ENCODE data around the gene FTO. TPM values are rescaled to one million over a fixed set of nuclear protein-coding genes. Genes with fewer than 3 reads are reported as not detected.

The FTO gene
- total RNA-seq, 6 experiments from 2014 or later: 93.7 to 107 (median 105) TPM

GRCh38 chr16:53901408-53901807 lies 197.5 kb downstream of the FTO start:
- Mint-ChIP-seq H3K27me3 (ENCODE audit: insufficient read depth) (no peaks in the 10 kb centered on the region), H3K27ac (no peak overlapping the region), H3K9me3 (no peaks in the 10 kb centered on the region), H3K36me3 (ENCODE audit: low read depth) (peaks cover 12% of the 10 kb centered on the region), H3K4me3 (no peak overlapping the region), H3K4me1 (ENCODE audit: low read depth) (peaks cover 12% of the 10 kb centered on the region; the same call in 1 of the 2 replicates)
- DNase-seq: no peak
- no peak for TF ChIP-seq CTCF (IDR thresholded peaks at IDR 0.05)

GRCh38 chr16:53904533-53904932 lies 200.6 kb downstream of the FTO start:
- Mint-ChIP-seq H3K27ac (no peak overlapping the region), H3K36me3 (ENCODE audit: low read depth) (peaks cover 4% of the 10 kb centered on the region), H3K4me3 (no peak overlapping the region), H3K27me3 (ENCODE audit: insufficient read depth) (no peaks in the 10 kb centered on the region), H3K4me1 (ENCODE audit: low read depth) (peaks cover 3% of the 10 kb centered on the region; the same call in 1 of the 2 replicates), H3K9me3 (no peaks in the 10 kb centered on the region)
- TF ChIP-seq CTCF (IDR thresholded peaks at IDR 0.05): no peak
- DNase-seq: no peak

- Mint-ChIP-seq H3K36me3 (ENCODE audit: low read depth) (peaks cover 4% of the 10 kb centered on the region), H3K4me1 (ENCODE audit: low read depth) (no peaks in the 10 kb centered on the region), H3K27ac (no peak overlapping the region), H3K4me3 (no peak overlapping the region), H3K27me3 (ENCODE audit: insufficient read depth) (no peaks in the 10 kb centered on the region), H3K9me3 (no peaks in the 10 kb centered on the region)
- no peak for DNase-seq
- TF ChIP-seq CTCF (IDR thresholded peaks at IDR 0.05): no peak
Measured at GRCh38 chr16:53905028-53905427, 201.1 kb downstream of the FTO start.

GRCh38 chr16:53908731-53909130 lies 204.8 kb downstream of the FTO start:
- no peak for TF ChIP-seq CTCF (IDR thresholded peaks at IDR 0.05)
- Mint-ChIP-seq H3K4me3 (no peak overlapping the region), H3K9me3 (no peaks in the 10 kb centered on the region), H3K27ac (no peak overlapping the region), H3K4me1 (ENCODE audit: low read depth) (peaks cover 19% of the 10 kb centered on the region; the same call in 1 of the 2 replicates), H3K27me3 (ENCODE audit: insufficient read depth) (no peaks in the 10 kb centered on the region), H3K36me3 (ENCODE audit: low read depth) (no peaks in the 10 kb centered on the region)
- no peak for DNase-seq

GRCh38 chr16:53910990-53911389 lies 207.0 kb downstream of the FTO start:
- no peak for TF ChIP-seq CTCF (IDR thresholded peaks at IDR 0.05)
- Mint-ChIP-seq H3K4me1 (ENCODE audit: low read depth) (peaks cover 19% of the 10 kb centered on the region; the same call in 1 of the 2 replicates), H3K27me3 (ENCODE audit: insufficient read depth) (no peaks in the 10 kb centered on the region), H3K9me3 (no peaks in the 10 kb centered on the region), H3K27ac (no peak overlapping the region), H3K4me3 (no peak overlapping the region), H3K36me3 (ENCODE audit: low read depth) (no peaks in the 10 kb centered on the region)
- no peak for DNase-seq

- Mint-ChIP-seq H3K9me3 (no peaks in the 10 kb centered on the region), H3K36me3 (ENCODE audit: low read depth) (no peaks in the 10 kb centered on the region), H3K27ac (no peak overlapping the region), H3K4me3 (no peak overlapping the region), H3K27me3 (ENCODE audit: insufficient read depth) (no peaks in the 10 kb centered on the region), H3K4me1 (ENCODE audit: low read depth) (peaks cover 19% of the 10 kb centered on the region; the same call in 1 of the 2 replicates)
- no peak for TF ChIP-seq CTCF (IDR thresholded peaks at IDR 0.05)
- no peak for DNase-seq
Measured at GRCh38 chr16:53911513-53911912, 207.6 kb downstream of the FTO start.

All from HFFc6 (cell line).